ENCODE data around the gene AKT1.
A peak's percentile ranks its signal among the peaks of the same experiment; 100 is the strongest.
"Not testable (repeated sequence)": the region's sequence is repeated elsewhere in the genome, so short reads cannot be mapped to it uniquely, and the experiment has no call there.

AKT1 gene

GRCh38 chr14:104819361-104819781, 23.8 kb upstream of the AKT1 start:
- TF ChIP-seq, protein P1, sequence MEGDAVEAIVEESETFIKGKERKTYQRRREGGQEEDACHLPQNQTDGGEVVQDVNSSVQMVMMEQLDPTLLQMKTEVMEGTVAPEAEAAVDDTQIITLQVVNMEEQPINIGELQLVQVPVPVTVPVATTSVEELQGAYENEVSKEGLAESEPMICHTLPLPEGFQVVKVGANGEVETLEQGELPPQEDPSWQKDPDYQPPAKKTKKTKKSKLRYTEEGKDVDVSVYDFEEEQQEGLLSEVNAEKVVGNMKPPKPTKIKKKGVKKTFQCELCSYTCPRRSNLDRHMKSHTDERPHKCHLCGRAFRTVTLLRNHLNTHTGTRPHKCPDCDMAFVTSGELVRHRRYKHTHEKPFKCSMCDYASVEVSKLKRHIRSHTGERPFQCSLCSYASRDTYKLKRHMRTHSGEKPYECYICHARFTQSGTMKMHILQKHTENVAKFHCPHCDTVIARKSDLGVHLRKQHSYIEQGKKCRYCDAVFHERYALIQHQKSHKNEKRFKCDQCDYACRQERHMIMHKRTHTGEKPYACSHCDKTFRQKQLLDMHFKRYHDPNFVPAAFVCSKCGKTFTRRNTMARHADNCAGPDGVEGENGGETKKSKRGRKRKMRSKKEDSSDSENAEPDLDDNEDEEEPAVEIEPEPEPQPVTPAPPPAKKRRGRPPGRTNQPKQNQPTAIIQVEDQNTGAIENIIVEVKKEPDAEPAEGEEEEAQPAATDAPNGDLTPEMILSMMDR (conservative IDR thresholded peaks at IDR 0.05; ENCODE audit: low read depth, low read length) = no peak
- H3K9ac ChIP-seq = no peak overlapping the region
- no peak overlapping the region for H3K4me3 ChIP-seq (IDR thresholded peaks at IDR 0.05; ENCODE audit: insufficient read depth, low read depth, low read length)
- H3K79me2 ChIP-seq (ENCODE audit: insufficient read depth, low read depth) = no peaks in the 10 kb centered on the region
- no peaks in the 10 kb centered on the region for H3K36me3 ChIP-seq (ENCODE audit: insufficient read depth)
- H3K4me1 ChIP-seq (ENCODE audit: low read depth, poor library complexity, severe bottlenecking) = peaks cover 2% of the 10 kb centered on the region
- H3K27ac ChIP-seq = no peak overlapping the region
- no peak overlapping the region for H3K4me2 ChIP-seq
- no peak overlapping the region for H2AFZ ChIP-seq (ENCODE audit: low read depth)
- H3K27me3 ChIP-seq (ENCODE audit: insufficient read depth, low read depth) = no peaks in the 10 kb centered on the region
- no peaks in the 10 kb centered on the region for H4K20me1 ChIP-seq (ENCODE audit: insufficient read depth)

GRCh38 chr14:104818714-104819161, 23.2 kb upstream of the AKT1 start:
- H3K27ac ChIP-seq = no peak overlapping the region
- no peaks in the 10 kb centered on the region for H3K36me3 ChIP-seq (ENCODE audit: insufficient read depth)
- H3K4me1 ChIP-seq (ENCODE audit: low read depth, poor library complexity, severe bottlenecking) = peaks cover 3% of the 10 kb centered on the region
- H3K27me3 ChIP-seq (ENCODE audit: insufficient read depth, low read depth) = no peaks in the 10 kb centered on the region
- TF ChIP-seq, protein P1 (conservative IDR thresholded peaks at IDR 0.05; ENCODE audit: low read depth, low read length) = no peak
- H2AFZ ChIP-seq (ENCODE audit: low read depth) = no peak overlapping the region
- H3K4me2 ChIP-seq = no peak overlapping the region
- H3K4me3 ChIP-seq (IDR thresholded peaks at IDR 0.05; ENCODE audit: insufficient read depth, low read depth, low read length) = no peak overlapping the region
- H3K79me2 ChIP-seq (ENCODE audit: insufficient read depth, low read depth) = no peaks in the 10 kb centered on the region
- no peaks in the 10 kb centered on the region for H4K20me1 ChIP-seq (ENCODE audit: insufficient read depth)
- no peak overlapping the region for H3K9ac ChIP-seq

DNA sequence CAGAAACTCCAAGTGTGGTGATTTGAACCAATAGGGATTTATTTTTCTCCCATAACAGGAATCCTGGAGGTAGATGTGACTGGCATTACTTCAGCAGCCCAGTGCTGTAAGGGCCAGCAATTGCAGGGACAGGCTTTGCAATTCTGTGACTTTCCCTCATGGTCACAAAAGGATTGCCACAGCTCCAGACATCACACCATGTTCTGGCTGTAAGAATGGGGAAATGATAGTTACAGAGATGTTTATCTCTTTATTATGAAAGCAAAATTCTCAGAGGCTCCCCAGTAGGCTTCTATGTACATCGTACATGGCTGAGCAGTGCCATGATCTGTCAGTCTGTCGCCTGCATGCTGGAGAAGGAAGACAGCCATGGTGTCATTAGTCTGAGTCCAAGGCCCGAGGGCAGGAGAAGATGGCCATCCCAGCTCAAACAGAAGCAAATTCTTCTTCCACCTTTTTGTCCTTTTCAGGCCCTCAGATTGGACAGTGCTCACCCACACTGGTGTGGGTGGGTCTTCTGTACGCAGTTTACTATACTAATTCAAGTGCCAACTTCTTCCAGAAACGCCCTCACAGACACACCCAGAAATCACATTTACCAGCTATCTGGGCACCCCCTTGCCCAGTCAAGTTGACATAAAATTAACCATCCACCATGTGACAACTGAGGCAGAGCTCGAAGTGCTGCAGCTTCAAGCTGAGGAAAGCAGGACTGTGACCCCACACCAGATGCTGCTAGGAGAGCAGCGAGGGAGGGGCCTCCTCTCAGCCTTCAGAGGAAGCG, 22.6 kb upstream of the AKT1 start:
- H3K9ac ChIP-seq = no peak overlapping the region
- H3K27ac ChIP-seq = no peak overlapping the region
- H3K4me2 ChIP-seq = no peak overlapping the region
- H2AFZ ChIP-seq (ENCODE audit: low read depth) = no peak overlapping the region
- no peaks in the 10 kb centered on the region for H3K36me3 ChIP-seq (ENCODE audit: insufficient read depth)
- TF ChIP-seq, protein P1 (conservative IDR thresholded peaks at IDR 0.05; ENCODE audit: low read depth, low read length) = no peak
- H4K20me1 ChIP-seq (ENCODE audit: insufficient read depth) = no peaks in the 10 kb centered on the region
- no peak overlapping the region for H3K4me3 ChIP-seq (IDR thresholded peaks at IDR 0.05; ENCODE audit: insufficient read depth, low read depth, low read length)
- H3K79me2 ChIP-seq (ENCODE audit: insufficient read depth, low read depth) = no peaks in the 10 kb centered on the region
- no peaks in the 10 kb centered on the region for H3K27me3 ChIP-seq (ENCODE audit: insufficient read depth, low read depth)
- H3K4me1 ChIP-seq (ENCODE audit: low read depth, poor library complexity, severe bottlenecking) = peaks cover 3% of the 10 kb centered on the region

GRCh38 chr14:104816616-104816884, 21.0 kb upstream of the AKT1 start:
- peak overlapping the region; percentile 87 for H3K9ac ChIP-seq
- peak overlapping the region; percentile 57; the same call in 1 of the 2 replicates for H2AFZ ChIP-seq (ENCODE audit: low read depth)
- no peaks in the 10 kb centered on the region for H3K36me3 ChIP-seq (ENCODE audit: insufficient read depth)
- no peaks in the 10 kb centered on the region for H4K20me1 ChIP-seq (ENCODE audit: insufficient read depth)
- no peak overlapping the region for H3K4me3 ChIP-seq (IDR thresholded peaks at IDR 0.05; ENCODE audit: insufficient read depth, low read depth, low read length)
- H3K27ac ChIP-seq = peak overlapping the region; percentile 71
- peak overlapping the region; percentile 66 for H3K4me2 ChIP-seq
- peaks cover 3% of the 10 kb centered on the region for H3K4me1 ChIP-seq (ENCODE audit: low read depth, poor library complexity, severe bottlenecking)
- TF ChIP-seq, protein P1 (conservative IDR thresholded peaks at IDR 0.05; ENCODE audit: low read depth, low read length) = no peak
- H3K27me3 ChIP-seq (ENCODE audit: insufficient read depth, low read depth) = no peaks in the 10 kb centered on the region
- no peaks in the 10 kb centered on the region for H3K79me2 ChIP-seq (ENCODE audit: insufficient read depth, low read depth)

- H3K4me1 ChIP-seq (ENCODE audit: low read depth, poor library complexity, severe bottlenecking); H3K9ac ChIP-seq; H3K36me3 ChIP-seq (ENCODE audit: insufficient read depth); H2AFZ ChIP-seq (ENCODE audit: low read depth); H3K27me3 ChIP-seq (ENCODE audit: insufficient read depth, low read depth); H3K79me2 ChIP-seq (ENCODE audit: insufficient read depth, low read depth); H4K20me1 ChIP-seq (ENCODE audit: insufficient read depth); H3K4me3 ChIP-seq (IDR thresholded peaks at IDR 0.05; ENCODE audit: insufficient read depth, low read depth, low read length); H3K27ac ChIP-seq: not testable (repeated sequence)
- H3K4me2 ChIP-seq = 0 out of 2 replicates have a peak overlapping the region, but pooled peaks have one; percentile 48
Observed at GRCh38 chr14:104814701-104815100, 19.2 kb upstream of the AKT1 start.

All from KMS-11 (cell line).